Tibial nerve (tissue), 4 donors: ENCODE results near the gene THSD4. TPM values are rescaled to one million over a fixed set of nuclear protein-coding genes. Genes with fewer than 3 reads are reported as not detected.

ENCODE experiments used
- DNase-seq, 2 donors: peaks; one replicate each; pipeline ENCODE4 v3.0.0-alpha.2; 2019; ENCODE audit warnings: low spot score in 2 of 2
- H3K27ac ChIP-seq, 4 donors: fragments of 200-600 bp; sonication (generic) in 3 of 4; one replicate each; pipeline ENCODE4 v1.5.1; 2017 to 2019; ENCODE audit warnings: mild to moderate bottlenecking in 1 of 4
- H3K27me3 ChIP-seq, 2 donors: fragments of 200-600 bp; sonication (generic) in 1 of 2; one replicate each; pipeline versions ENCODE4 v1.5.1 to v1.6.0; 2017 to 2019
- H3K36me3 ChIP-seq, 3 donors: fragments of 200-600 bp; sonication (generic); one replicate each; pipeline ENCODE4 v1.5.1; 2018 to 2019
- H3K4me1 ChIP-seq, 4 donors: fragments of 200-600 bp; sonication (generic) in 3 of 4; one replicate each; pipeline ENCODE4 v1.5.1; 2017 to 2019
- H3K4me3 ChIP-seq, 4 donors: fragments of 200-600 bp; sonication (generic) in 3 of 4; one replicate each; pipeline ENCODE4 v1.5.1; 2017 to 2019; ENCODE audit warnings: mild to moderate bottlenecking in 1 of 4, moderate library complexity in 1 of 4
- H3K9me3 ChIP-seq, 4 donors: fragments of 200-600 bp; sonication (generic) in 3 of 4; one replicate each; pipeline ENCODE4 v1.5.1; 2017 to 2019
- CTCF ChIP-seq, 5 experiments: fragments of 200-600 bp in 3 of 5; fragments of 450-650 bp in 2 of 5; sonication (generic) in 3 of 5; IDR thresholded peaks; one replicate each; pipeline ENCODE4 v1.5.1; 2016 to 2019; ENCODE audit warnings: antibody characterized with exemption in 5 of 5, mild to moderate bottlenecking in 3 of 5, moderate library complexity in 2 of 5
- EP300 ChIP-seq, 2 donors: sonication (generic); formaldehyde crosslinking; IDR thresholded peaks; one replicate each; pipeline ENCODE4 v1.6.1; 2017; ENCODE audit warnings: antibody characterized with exemption in 2 of 2, mild to moderate bottlenecking in 1 of 2
- POLR2A ChIP-seq, 2 donors: fragments of 450-650 bp; IDR thresholded peaks; one replicate each; pipeline ENCODE4 v1.6.1; 2017; ENCODE audit warnings: antibody characterized with exemption in 2 of 2, mild to moderate bottlenecking in 2 of 2, moderate library complexity in 2 of 2
- WGBS, 2 donors: methylation state at CpG; one replicate each; pipeline ENCODE4 v1.1.5; 2018; 5-methylcytosine and 5-hydroxymethylcytosine counted together
- total RNA-seq, 4 donors: library from RNA; depleted of rRNA; stranded (reverse); fragments of >200 nt; gene quantifications; one replicate each; pipeline ENCODE4 v1.1.0, GENCODE V29; 2016

The THSD4 gene
- total RNA-seq, 4 donors from 2014 or later: 9.6 to 25.1 (median 21.2) TPM

GRCh38 chr15:71294251-71294910 is 179.1 kb downstream of the THSD4 start:
- Histone ChIP-seq H3K4me3 (no peak overlapping the region), H3K27ac (peak overlapping the region in 2 of 4 donors; percentile 21 to 80), H3K4me1 (peaks cover 0 to 12% (median 5%) of the 10 kb centered on the region in 4 donors), H3K9me3 (no peaks in the 10 kb centered on the region), H3K36me3 (no peaks in the 10 kb centered on the region), H3K27me3 (no peaks in the 10 kb centered on the region)
- 64 to 66% methylated on average over 12 of the region's 12 CpGs for WGBS, 2 donors
- no peak for DNase-seq
- TF ChIP-seq EP300 (IDR thresholded peaks at IDR 0.05) (no peak), CTCF (IDR thresholded peaks at IDR 0.05) (no peak), POLR2A (IDR thresholded peaks at IDR 0.05) (no peak)

- WGBS, 2 donors: 51 to 57% methylated on average over 6 of the region's 6 CpGs
- H3K27me3 ChIP-seq: no peaks in the 10 kb centered on the region
- no peak overlapping the region for H3K4me3 ChIP-seq
- no peak for DNase-seq
- no peaks in the 10 kb centered on the region for H3K9me3 ChIP-seq
- TF ChIP-seq CTCF (IDR thresholded peaks at IDR 0.05): no peak
- TF ChIP-seq EP300 (IDR thresholded peaks at IDR 0.05): peak in 1 of 2 donors; percentile 62
- TF ChIP-seq POLR2A (IDR thresholded peaks at IDR 0.05): no peak
- no peaks in the 10 kb centered on the region for H3K36me3 ChIP-seq
- peaks cover 0 to 12% (median 5%) of the 10 kb centered on the region in 4 donors for H3K4me1 ChIP-seq
- H3K27ac ChIP-seq: peak overlapping the region in 3 of 4 donors; percentile 32 to 80 (median 63)
These were observed 179.8 kb downstream of the THSD4 start for GRCh38 chr15:71294911-71295602.

GRCh38 chr15:71295603-71296314 is 180.5 kb downstream of the THSD4 start:
- no peaks in the 10 kb centered on the region for H3K9me3 ChIP-seq
- H3K27ac ChIP-seq: peak overlapping the region in 2 of 4 donors; percentile 63 to 80
- no peaks in the 10 kb centered on the region for H3K36me3 ChIP-seq
- no peak overlapping the region for H3K4me3 ChIP-seq
- peaks cover 0 to 12% (median 5%) of the 10 kb centered on the region in 4 donors for H3K4me1 ChIP-seq
- H3K27me3 ChIP-seq: no peaks in the 10 kb centered on the region
- DNase-seq: no peak
- no peak for TF ChIP-seq POLR2A (IDR thresholded peaks at IDR 0.05)
- TF ChIP-seq EP300 (IDR thresholded peaks at IDR 0.05): no peak
- TF ChIP-seq CTCF (IDR thresholded peaks at IDR 0.05): no peak
- 34 to 46% methylated on average over 3 of the region's 3 CpGs for WGBS, 2 donors

GRCh38 chr15:71296315-71296679 is 181.0 kb downstream of the THSD4 start:
- Histone ChIP-seq H3K4me3 (no peak overlapping the region), H3K36me3 (no peaks in the 10 kb centered on the region), H3K9me3 (no peaks in the 10 kb centered on the region), H3K27ac (peak overlapping the region in 2 of 4 donors; percentile 63 to 80), H3K4me1 (peaks cover 0 to 12% (median 5%) of the 10 kb centered on the region in 4 donors), H3K27me3 (no peaks in the 10 kb centered on the region)
- no peak for TF ChIP-seq CTCF (IDR thresholded peaks at IDR 0.05)
- no peak for TF ChIP-seq POLR2A (IDR thresholded peaks at IDR 0.05)
- no peak for TF ChIP-seq EP300 (IDR thresholded peaks at IDR 0.05)
- DNase-seq: no peak
- 69 to 78% methylated on average over 8 of the region's 8 CpGs for WGBS, 2 donors
